GM20431 (cell line): ENCODE results near the gene FKBP5.
"Not testable (repeated sequence)": the region's sequence is repeated elsewhere in the genome, so short reads cannot be mapped to it uniquely, and the experiment has no call there.

ENCODE experiments used
- in situ Hi-C: fragments of 300-500 bp; cut with MseI, MboI; formaldehyde crosslinking; loops from one replicate; pipeline ENCODE4 v1.15.0; 2020; ENCODE audit warnings: low sequenced_read_pairs; ENCODE audit not compliant: unreplicated experiment

Gene FKBP5

GRCh38 chr6:35688605-35689322 is at the start of gene FKBP5:
FKBP5 (minus strand) TSS chr6:35688915; CDS start chr6:35642824, 46,091 bp downstream.
- in situ Hi-C loops = no loop called here

- in situ Hi-C loops = loop anchor here (5.0 kb wide), 1 partner anchor 155 kb away; no protein-coding TSS in a partner anchor
Measured at GRCh38 chr6:35737413-35738211, 48.9 kb upstream of the FKBP5 start.

GRCh38 chr6:35736982-35737412 is 48.3 kb upstream of the FKBP5 start, which contains the start of gene ARMC12:
ARMC12 (plus strand) TSS chr6:35737032; CDS start chr6:35737109, 77 bp downstream.
- in situ Hi-C loops = loop anchor here (5.0 kb wide), 1 partner anchor 155 kb away; no protein-coding TSS in a partner anchor

GRCh38 chr6:35736253-35736894 is 47.7 kb upstream of the FKBP5 start:
- in situ Hi-C loops = loop anchor here (5.0 kb wide), 1 partner anchor 154 kb away; no protein-coding TSS in a partner anchor

GRCh38 chr6:35735452-35735851 is 46.7 kb upstream of the FKBP5 start:
- in situ Hi-C loops = loop anchor here (5.0 kb wide), 1 partner anchor 153 kb away; no protein-coding TSS in a partner anchor

GRCh38 chr6:35734319-35734718 is 45.6 kb upstream of the FKBP5 start:
- in situ Hi-C loops = not testable (repeated sequence)

GRCh38 chr6:35733633-35734032 is 44.9 kb upstream of the FKBP5 start:
- in situ Hi-C loops = no loop called here

GRCh38 chr6:35731736-35732532 is 43.2 kb upstream of the FKBP5 start:
- in situ Hi-C loops = no loop called here

- in situ Hi-C loops = no loop called here
Measured at GRCh38 chr6:35731414-35731735, 42.7 kb upstream of the FKBP5 start.

- in situ Hi-C loops = no loop called here
Measured at GRCh38 chr6:35730745-35731413, 42.2 kb upstream of the FKBP5 start.

- in situ Hi-C loops = no loop called here
Measured at GRCh38 chr6:35729722-35730121, 41.0 kb upstream of the FKBP5 start.

- in situ Hi-C loops = no loop called here
Measured at GRCh38 chr6:35728683-35729678, 40.3 kb upstream of the FKBP5 start.

GRCh38 chr6:35727935-35728682 is 39.4 kb upstream of the FKBP5 start:
- in situ Hi-C loops = no loop called here

- in situ Hi-C loops = no loop called here
Measured at GRCh38 chr6:35727231-35727934, 38.7 kb upstream of the FKBP5 start.

- in situ Hi-C loops = no loop called here
Measured at GRCh38 chr6:35725721-35726438, 37.2 kb upstream of the FKBP5 start.

GRCh38 chr6:35725081-35725708 is 36.5 kb upstream of the FKBP5 start:
- in situ Hi-C loops = no loop called here
